Spleen (tissue), 11 donors: ENCODE data around the gene C15orf39. TPM values are rescaled to one million over a fixed set of nuclear protein-coding genes. Genes with fewer than 3 reads are reported as not detected.

Source experiments
- DNase-seq: peaks from one replicate; pipeline ENCODE4 v3.0.0-alpha.2; 2020
- H3K27ac ChIP-seq, 8 donors: fragments of 200-600 bp; sonication (generic) in 7 of 8; 1 replicate in 4 of 8; 2 replicates in 4 of 8; pipeline versions ENCODE4 v1.5.0 to v1.8.0; 2016 to 2021; ENCODE audit warnings: inconsistent platforms in 4 of 8, mild to moderate bottlenecking in 4 of 8, moderate library complexity in 1 of 8
- H3K27me3 ChIP-seq, 7 donors: fragments of 200-600 bp; sonication (generic) in 6 of 7; replicated peaks in 1 of 7; 1 replicate in 4 of 7; 2 replicates in 3 of 7; pipeline versions ENCODE4 v1.5.0 to v1.8.0; 2016 to 2021; ENCODE audit warnings: inconsistent platforms in 3 of 7, mild to moderate bottlenecking in 1 of 7
- H3K36me3 ChIP-seq, 6 donors: fragments of 200-600 bp; sonication (generic) in 5 of 6; 1 replicate in 4 of 6; 2 replicates in 2 of 6; pipeline versions ENCODE4 v1.5.0 to v1.8.0; 2016 to 2021; ENCODE audit warnings: inconsistent platforms in 2 of 6
- H3K4me1 ChIP-seq, 6 donors: fragments of 200-600 bp; sonication (generic) in 5 of 6; 1 replicate in 3 of 6; 2 replicates in 3 of 6; pipeline versions ENCODE4 v1.5.0 to v1.8.0; 2016 to 2021; ENCODE audit warnings: inconsistent platforms in 3 of 6
- H3K4me3 ChIP-seq, 8 donors: fragments of 200-600 bp; sonication (generic) in 7 of 8; 1 replicate in 4 of 8; 2 replicates in 4 of 8; pipeline versions ENCODE4 v1.5.0 to v1.8.0; 2016 to 2021; ENCODE audit warnings: inconsistent platforms in 4 of 8, mild to moderate bottlenecking in 4 of 8, moderate library complexity in 2 of 8
- H3K9me3 ChIP-seq, 8 donors: fragments of 200-600 bp; sonication (generic) in 7 of 8; 1 replicate in 4 of 8; 2 replicates in 4 of 8; pipeline versions ENCODE4 v1.5.0 to v1.8.0; 2016 to 2021; ENCODE audit warnings: inconsistent platforms in 4 of 8
- CTCF ChIP-seq, 11 experiments: fragments of 200-600 bp in 7 of 11; fragments of 450-650 bp in 4 of 11; sonication (generic) in 4 of 11; IDR thresholded peaks in 8 of 11; conservative IDR thresholded peaks in 3 of 11; 1 replicate in 7 of 11; 2 replicates in 4 of 11; pipeline versions ENCODE4 v1.4.0 to v1.8.0; 2016 to 2021; ENCODE audit warnings: antibody characterized with exemption in 11 of 11, inconsistent platforms in 4 of 11, mild to moderate bottlenecking in 1 of 11
- POLR2A ChIP-seq, 3 donors: fragments of 450-650 bp; IDR thresholded peaks; one replicate each; pipeline ENCODE4 v1.5.1; 2017; ENCODE audit warnings: antibody characterized with exemption in 3 of 3, mild to moderate bottlenecking in 1 of 3
- POLR2AphosphoS5 ChIP-seq, 3 donors: sonication (generic); formaldehyde crosslinking; IDR thresholded peaks; one replicate each; pipeline ENCODE4 v1.5.1; 2017; ENCODE audit warnings: antibody characterized with exemption in 3 of 3
- WGBS, 5 donors: extraction: QIAGEN DNeasy Blood & Tissue Kit in 3 of 5; methylation state at CpG; one replicate each; pipeline versions ENCODE4 v1.1.5 to v1.1.7; 2013 to 2018; 5-methylcytosine and 5-hydroxymethylcytosine counted together
- intact Hi-C: fragments of 100-400 bp; cut with DNase I; formaldehyde crosslinking; loops from one replicate; pipeline ENCODE4 v1.15.0; 2023; ENCODE audit warnings: low total_unique reads
- polyA plus RNA-seq, 3 donors: library from polyadenylated mRNA; stranded (reverse); fragments of 200-250 nt; gene quantifications; one replicate each; pipeline ENCODE4 v1.2.1, GENCODE V29; 2013
- total RNA-seq, 7 donors: library from RNA; depleted of rRNA in 3 of 7; stranded (reverse); fragments of >200 nt in 3 of 7; fragmentation: NEBNext Ultra II Directional in 4 of 7; extraction: Animal tissue kit (Norgen Biotek cat#: 25700) in 4 of 7; gene quantifications; one replicate each; pipeline versions ENCODE4 v1.1.0 to v1.2.1, GENCODE V29; 2016 to 2021
- donor health status: healthy with polysubstance abuse.
- donor health status: DM: no; HTN: no; CAD: no; lungs with moderate emphysema.
- donor health status: DM: no; HTN: no; CAD: no.
- donor health status: Bipolar disorder and iron deficiency.
- donor health status: healthy.
- donor health status: DM: no; HTN: no; CAD: no.
- donor health status: DM: yes; HTN: yes; CAD: no.

Gene C15orf39
- total and polyA plus RNA-seq, 10 donors: 6.9 to 70.2 (median 58.4) TPM

- Histone ChIP-seq H3K27ac (no peak overlapping the region), H3K36me3 (peaks cover 6 to 83% (median 76%) of the 10 kb centered on the region in 6 donors), H3K9me3 (no peaks in the 10 kb centered on the region), H3K4me1 (peaks cover 10 to 67% (median 37%) of the 10 kb centered on the region in 6 donors), H3K27me3 (no peaks in the 10 kb centered on the region), H3K4me3 (no peak overlapping the region)
- no peak for TF ChIP-seq POLR2A (IDR thresholded peaks at IDR 0.05)
- TF ChIP-seq POLR2AphosphoS5 (IDR thresholded peaks at IDR 0.05): peak in 1 of 3 donors; percentile 26
- TF ChIP-seq CTCF (IDR thresholded peaks at IDR 0.05 in 8 of 11, conservative IDR thresholded peaks at IDR 0.05 in 3 of 11): no peak
- 86 to 90% (median 87%) methylated on average over 4 to 9 of the region's 9 CpGs for WGBS, 5 donors
- no peak for DNase-seq
- intact Hi-C loops: no loop called here
These were observed 9.9 kb downstream of the C15orf39 start for GRCh38 chr15:75211436-75212199.

- intact Hi-C loops: no loop called here
- H3K27me3 ChIP-seq: no peaks in the 10 kb centered on the region
- H3K4me1 ChIP-seq: peaks cover 10 to 60% (median 34%) of the 10 kb centered on the region in 6 donors
- no peak overlapping the region for H3K4me3 ChIP-seq
- no peak for DNase-seq
- no peaks in the 10 kb centered on the region for H3K9me3 ChIP-seq
- WGBS, 5 donors: 84 to 97% (median 92%) methylated on average over 6 to 7 of the region's 7 CpGs
- no peak overlapping the region for H3K27ac ChIP-seq
- no peak for TF ChIP-seq POLR2AphosphoS5 (IDR thresholded peaks at IDR 0.05)
- no peak for TF ChIP-seq POLR2A (IDR thresholded peaks at IDR 0.05)
- no peak for TF ChIP-seq CTCF (IDR thresholded peaks at IDR 0.05 in 8 of 11, conservative IDR thresholded peaks at IDR 0.05 in 3 of 11)
- peaks cover 6 to 76% (median 68%) of the 10 kb centered on the region in 6 donors for H3K36me3 ChIP-seq
These were observed 10.6 kb downstream of the C15orf39 start for GRCh38 chr15:75212200-75212858.

- Histone ChIP-seq H3K4me3 (no peak overlapping the region), H3K9me3 (no peaks in the 10 kb centered on the region), H3K27ac (no peak overlapping the region), H3K4me1 (peaks cover 10 to 50% (median 29%) of the 10 kb centered on the region in 6 donors), H3K36me3 (peaks cover 2 to 66% (median 59%) of the 10 kb centered on the region in 6 donors), H3K27me3 (no peaks in the 10 kb centered on the region)
- peak in 1 of 3 donors; percentile 57 for TF ChIP-seq POLR2AphosphoS5 (IDR thresholded peaks at IDR 0.05)
- TF ChIP-seq CTCF (IDR thresholded peaks at IDR 0.05 in 8 of 11, conservative IDR thresholded peaks at IDR 0.05 in 3 of 11): no peak
- intact Hi-C loops: no loop called here
- WGBS, 5 donors: 82 to 93% (median 90%) methylated on average over 9 to 12 of the region's 12 CpGs
- no peak for DNase-seq
These were observed 11.6 kb downstream of the C15orf39 start for GRCh38 chr15:75213212-75213767.

GRCh38 chr15:75213768-75214221, 12.1 kb downstream of the C15orf39 start:
- peaks cover 2 to 61% (median 54%) of the 10 kb centered on the region in 6 donors for H3K36me3 ChIP-seq
- no peaks in the 10 kb centered on the region for H3K27me3 ChIP-seq
- no peaks in the 10 kb centered on the region for H3K9me3 ChIP-seq
- TF ChIP-seq POLR2AphosphoS5 (IDR thresholded peaks at IDR 0.05): peak in 1 of 3 donors; percentile 32
- TF ChIP-seq CTCF (IDR thresholded peaks at IDR 0.05 in 8 of 11, conservative IDR thresholded peaks at IDR 0.05 in 3 of 11): no peak
- no peak for TF ChIP-seq POLR2A (IDR thresholded peaks at IDR 0.05)
- H3K4me3 ChIP-seq: no peak overlapping the region
- intact Hi-C loops: no loop called here
- peaks cover 7 to 45% (median 26%) of the 10 kb centered on the region in 6 donors for H3K4me1 ChIP-seq
- no peak for DNase-seq
- no peak overlapping the region for H3K27ac ChIP-seq
- 87 to 96% (median 91%) methylated on average over 6 to 9 of the region's 9 CpGs for WGBS, 5 donors
